ENCODE data around the gene DBT.

DBT gene

DNA sequence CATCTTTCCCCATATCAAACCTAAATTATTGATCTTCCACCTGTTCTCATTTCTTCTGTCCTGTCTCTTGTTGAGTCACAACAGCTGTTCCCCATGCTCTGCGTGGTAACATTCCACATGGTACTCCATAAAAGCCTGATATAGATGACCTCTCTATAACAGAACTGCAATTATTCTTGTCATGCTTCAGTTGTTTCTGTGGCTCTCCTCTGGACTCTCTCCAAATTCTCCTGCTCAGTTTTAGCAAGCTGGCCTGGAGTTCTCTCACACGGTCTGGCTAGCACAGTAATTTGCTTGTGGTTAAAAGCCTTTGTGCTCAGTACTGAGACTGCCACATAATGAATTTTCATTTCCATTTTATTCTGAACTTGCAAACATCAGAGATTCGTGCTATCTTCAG is 61.0 kb downstream of the DBT start:
- DNase-seq (ENCODE audit: low read depth): no peak

DNA sequence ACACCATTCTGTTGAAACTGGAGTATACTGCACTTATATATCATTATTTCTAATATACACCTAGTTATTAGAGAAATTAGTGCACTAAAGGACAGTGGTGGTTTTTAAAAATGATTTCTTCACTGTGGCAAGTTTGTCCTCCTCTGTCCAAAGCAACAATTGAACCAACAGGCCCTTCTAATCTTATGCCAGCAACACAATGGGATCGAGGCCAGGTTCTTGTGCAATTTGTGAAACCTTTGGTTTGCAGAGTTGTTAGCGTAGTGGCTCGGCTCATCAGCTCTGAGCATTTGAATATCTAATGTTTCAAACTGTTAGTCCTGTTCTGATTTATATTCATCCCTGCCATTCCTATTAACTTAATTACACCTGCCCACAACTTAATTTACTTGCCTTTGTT is 61.7 kb downstream of the DBT start:
- DNase-seq (ENCODE audit: low read depth): no peak

- no peak for DNase-seq (ENCODE audit: low read depth)
Measured at GRCh38 chr1:100184536-100184935, 65.1 kb downstream of the DBT start.

DNA sequence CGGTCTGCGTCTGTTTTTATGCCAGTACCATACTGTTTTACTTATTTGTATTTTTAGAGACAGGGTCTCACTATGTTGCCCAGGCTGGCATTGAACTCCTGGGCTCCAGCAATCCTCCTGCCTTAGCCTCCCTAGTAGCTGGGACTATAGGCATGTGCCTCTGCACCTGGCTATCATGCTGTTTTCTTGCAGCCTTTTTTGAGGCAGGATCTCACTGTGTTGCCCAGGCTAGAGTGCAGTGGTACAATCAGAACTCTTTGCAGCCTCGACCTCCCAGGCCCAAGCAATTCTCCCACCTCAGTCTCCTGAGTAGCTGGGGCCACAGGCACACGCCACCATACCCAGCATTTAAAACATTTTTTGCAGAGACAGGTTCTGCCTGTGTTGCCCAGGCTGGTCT is 66.3 kb downstream of the DBT start:
- DNase-seq (ENCODE audit: low read depth): no peak

DNA sequence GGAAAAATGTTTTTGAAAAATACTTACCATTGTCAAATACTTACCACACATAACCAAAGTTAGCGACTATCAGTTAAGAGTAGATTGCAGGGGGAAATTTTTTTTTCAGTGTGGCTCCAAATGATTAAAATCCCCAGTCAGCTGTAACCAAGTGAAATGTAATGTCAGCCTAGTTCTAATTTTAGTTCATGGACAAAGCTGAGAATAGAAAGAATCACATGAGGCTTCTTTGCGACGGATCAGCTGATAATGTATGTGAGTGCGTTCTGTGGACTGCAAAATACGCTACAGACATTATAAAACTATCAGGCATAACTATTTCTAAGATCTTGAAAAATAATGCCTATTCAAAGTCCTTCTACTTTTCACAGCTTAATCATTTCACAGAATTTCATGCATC is 71.5 kb downstream of the DBT start, which contains the start of gene LRRC39:
Gene LRRC39, minus strand, starts transcription at position 166 of the 400 bp plus-strand sequence. CDS start 9,740 bp downstream, outside the sequence.
- no peak for DNase-seq (ENCODE audit: low read depth)

GRCh38 chr1:100177295-100178041 is 72.2 kb downstream of the DBT start:
- no peak for DNase-seq (ENCODE audit: low read depth)

DNA sequence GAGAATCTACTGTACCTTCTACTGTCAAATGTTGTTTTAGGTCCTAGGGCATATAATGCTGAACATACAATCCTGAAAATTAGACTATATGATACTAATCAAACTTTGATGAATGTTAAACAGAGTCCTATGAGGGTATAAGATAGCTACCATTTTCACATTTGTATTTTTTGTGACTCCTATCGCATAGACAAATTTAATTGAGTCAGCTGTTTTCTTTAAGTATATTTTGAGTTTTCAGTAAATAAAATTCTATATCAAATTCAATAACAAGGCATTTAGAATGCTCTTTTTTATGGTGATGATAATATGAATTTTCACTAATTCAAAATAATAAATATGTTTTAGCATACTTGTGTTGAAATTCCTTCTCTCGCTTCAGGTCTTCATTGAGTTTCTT is 81.6 kb downstream of the DBT start:
- DNase-seq (ENCODE audit: low read depth): no peak

DNA sequence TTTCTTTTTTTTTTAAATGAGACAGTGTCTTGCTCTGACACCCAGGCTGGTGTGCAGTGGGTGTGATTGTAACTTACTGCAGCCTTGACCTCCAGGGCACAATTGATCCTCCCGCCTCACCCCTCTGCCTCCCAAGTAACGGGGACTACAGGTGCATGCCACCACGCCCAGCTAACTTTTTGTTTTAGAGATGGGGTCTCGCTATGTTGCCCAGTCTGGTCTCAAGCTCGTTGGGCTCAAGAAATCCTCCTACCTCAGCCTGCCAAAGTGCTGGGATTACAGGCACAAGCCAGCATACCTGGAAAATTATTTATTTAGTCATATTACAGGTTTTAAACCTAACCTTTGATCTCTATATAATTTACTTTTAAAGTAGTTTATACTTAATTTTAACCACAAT is 84.9 kb downstream of the DBT start:
- DNase-seq (ENCODE audit: low read depth): no peak

DNA sequence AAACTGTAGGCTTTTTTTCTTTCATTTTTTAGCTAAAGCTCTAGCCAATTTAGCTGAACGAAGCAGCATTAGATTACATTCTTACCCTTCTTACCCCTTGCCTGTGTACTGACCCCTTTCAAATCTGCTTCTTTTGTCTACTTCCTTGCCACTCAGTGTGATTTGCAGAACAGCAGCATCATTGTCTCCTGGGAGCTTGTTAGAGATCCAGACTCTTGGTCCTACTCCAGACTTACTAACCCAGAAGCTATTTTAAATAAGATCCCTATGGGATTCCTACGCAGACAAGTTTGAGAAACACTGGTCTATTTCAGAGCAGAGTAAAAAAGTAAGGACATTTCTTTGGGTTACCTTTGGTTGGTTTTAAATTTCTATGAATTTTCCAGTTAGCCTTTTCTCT is 85.4 kb downstream of the DBT start:
- no peak for DNase-seq (ENCODE audit: low read depth)

DNA sequence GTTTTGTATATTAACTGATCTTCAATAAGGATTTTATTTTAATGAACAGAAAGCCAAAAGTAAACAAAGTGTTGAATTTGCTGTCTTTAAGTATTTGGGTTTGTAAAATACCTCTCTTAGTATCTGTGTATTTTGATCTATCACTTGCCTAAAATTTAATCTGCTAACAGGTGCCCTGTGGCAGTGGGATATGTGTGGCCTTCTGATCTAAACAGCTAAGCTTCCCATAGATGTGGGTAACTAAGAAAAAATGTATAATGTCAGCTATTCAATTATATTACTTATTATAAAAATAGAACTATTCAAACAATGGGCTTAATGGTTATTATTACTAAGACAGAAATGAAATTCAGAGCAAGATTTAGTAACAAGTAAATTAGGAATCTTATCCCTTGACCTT is 86.8 kb downstream of the DBT start:
- no peak for DNase-seq (ENCODE audit: low read depth)

DNA sequence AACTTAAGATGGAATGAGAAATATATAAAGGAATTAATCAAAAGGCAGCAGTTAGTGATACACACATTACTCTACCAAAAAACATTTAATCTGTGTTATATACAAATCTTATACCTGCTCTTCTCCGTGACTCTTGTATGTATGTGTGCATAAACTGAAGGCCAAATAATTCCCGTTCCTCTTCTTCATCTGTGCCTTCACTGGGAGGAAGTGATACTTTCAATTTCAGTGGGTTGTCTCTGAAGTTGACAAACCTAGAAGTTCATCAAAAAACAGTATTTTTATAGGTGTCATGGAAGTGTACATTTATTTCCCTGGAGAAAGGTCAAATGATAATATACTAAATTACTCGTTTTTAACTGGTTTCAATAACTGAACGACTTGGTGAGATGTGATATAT is 97.4 kb downstream of the DBT start:
- no peak for DNase-seq (ENCODE audit: low read depth)

DNA sequence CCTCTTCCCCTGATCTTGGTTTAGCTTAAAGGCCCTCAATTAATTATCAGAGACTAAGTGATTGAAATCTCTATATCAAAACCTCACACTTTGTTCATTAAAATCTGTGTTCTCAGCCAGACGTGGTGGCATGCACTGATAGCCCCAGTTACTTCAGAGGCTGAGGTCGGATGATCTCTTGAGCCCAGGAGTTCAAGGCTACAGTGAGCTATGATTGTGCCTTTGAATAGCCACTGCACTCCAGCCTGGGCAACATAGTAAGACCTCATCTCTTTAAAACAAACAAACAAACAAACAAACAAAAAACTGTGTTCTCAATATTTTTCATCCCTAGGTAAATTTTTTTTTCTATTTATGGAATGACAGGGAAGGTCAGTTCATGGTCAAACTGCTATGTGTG is 98.0 kb downstream of the DBT start:
- no peak for DNase-seq (ENCODE audit: low read depth)

- no peak for DNase-seq (ENCODE audit: low read depth)
Measured at GRCh38 chr1:100147875-100148274, 101.8 kb downstream of the DBT start.

DNA sequence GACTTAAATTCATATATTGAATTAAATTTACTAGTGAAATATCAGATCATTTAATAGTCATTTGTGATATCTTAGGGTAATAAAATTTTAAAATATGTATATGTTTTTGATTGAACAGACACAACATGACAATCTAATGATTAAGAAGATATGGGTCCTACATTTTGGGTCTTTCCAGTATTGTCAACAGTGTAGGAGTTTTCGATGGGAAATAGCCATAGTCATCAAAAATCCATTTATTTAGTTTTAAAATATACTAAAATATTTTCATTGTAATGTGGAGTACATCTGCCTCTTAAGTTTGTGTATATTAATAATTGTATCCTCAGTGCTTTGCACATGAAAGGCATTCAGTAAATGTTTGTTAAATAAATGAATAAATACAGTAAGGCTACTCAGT is 102.7 kb downstream of the DBT start:
- no peak for DNase-seq (ENCODE audit: low read depth)

DNA sequence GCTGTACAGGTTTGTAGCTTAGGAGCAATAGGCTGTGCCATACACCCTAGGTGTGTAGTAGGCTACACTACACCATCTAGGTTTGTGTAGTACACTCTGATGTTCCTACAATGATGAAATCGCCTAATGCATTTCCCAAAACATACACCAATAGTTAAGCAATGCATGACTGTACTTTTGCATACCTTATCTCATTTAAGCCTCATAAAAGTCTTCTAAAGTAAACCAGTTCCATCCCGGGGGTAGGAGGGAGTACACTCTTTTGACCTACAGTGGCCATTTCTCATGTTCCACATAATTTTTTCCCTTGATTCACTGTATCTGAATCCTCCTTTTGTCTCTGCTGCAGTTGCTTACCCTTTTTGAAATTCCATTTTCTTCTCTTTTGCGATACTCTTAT is 104.5 kb downstream of the DBT start:
- DNase-seq (ENCODE audit: low read depth): no peak

DNA sequence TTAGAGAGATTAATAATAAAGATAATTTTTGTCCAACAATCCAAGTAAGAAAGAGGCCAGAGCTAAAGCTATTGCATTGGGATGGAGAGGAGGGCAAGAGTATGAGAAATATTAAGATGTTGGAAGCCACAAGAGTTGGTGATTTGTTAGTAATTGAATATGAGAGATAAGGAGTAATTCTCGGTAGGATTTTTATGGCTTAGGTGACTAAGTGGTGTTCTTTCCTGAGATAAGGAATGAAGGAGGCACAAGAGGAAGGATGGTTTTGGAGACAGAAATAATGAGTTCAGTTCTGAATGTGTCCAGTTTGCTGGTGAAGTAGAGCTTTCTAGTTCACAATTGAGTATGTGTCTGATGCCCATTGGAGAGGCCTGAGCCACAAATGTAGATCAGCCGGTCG is 107.3 kb downstream of the DBT start:
- DNase-seq (ENCODE audit: low read depth): no peak

DNA sequence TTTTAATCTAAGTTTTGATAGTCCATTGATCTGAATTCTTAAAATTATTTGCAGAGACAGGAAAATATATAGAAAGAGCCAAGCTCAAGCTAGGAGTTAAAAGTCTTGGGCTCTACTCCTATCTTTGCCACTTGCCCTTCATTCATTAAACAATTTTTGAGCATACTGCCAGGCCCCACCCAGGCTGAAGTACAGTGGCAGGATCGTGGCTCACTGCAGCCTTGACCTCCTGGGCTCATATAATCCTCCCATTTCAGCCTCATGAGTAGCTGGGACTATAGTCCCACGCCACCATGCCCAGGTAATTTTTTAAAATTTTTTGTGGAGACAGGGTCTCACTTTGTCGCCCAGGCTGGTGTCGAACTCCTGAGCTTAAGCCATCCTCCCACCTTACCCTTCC is 108.4 kb downstream of the DBT start:
- DNase-seq (ENCODE audit: low read depth): no peak

DNA sequence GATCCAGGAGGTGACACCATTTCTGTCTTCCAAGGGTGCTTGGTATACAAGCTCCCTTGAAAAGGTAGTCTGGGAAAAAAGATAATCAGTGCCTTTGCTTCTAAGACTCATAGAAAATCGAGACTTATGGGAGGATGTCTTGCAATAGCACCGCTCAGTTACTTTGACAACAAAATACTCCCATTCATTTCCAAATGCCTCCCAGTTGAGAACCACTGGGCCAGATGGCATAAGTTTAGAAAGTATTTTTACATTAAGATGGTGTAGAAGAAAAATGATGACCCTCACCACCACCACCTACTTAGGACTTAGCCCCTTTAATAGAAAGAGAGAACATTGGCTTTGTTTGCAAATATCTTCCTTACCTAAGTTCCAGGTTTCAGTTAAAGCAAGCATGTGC is 112.0 kb downstream of the DBT start:
- DNase-seq (ENCODE audit: low read depth): no peak
